ENCODE measurements around the gene IGSF9B.

GRCh38 chr11:134001596-134001995 is 44.8 kb upstream of the IGSF9B start:
- TF ChIP-seq CTCF (IDR thresholded peaks at IDR 0.05) (no peak), SIN3A (IDR thresholded peaks at IDR 0.05; ENCODE audit: borderline replicate concordance, insufficient read depth, low read depth, low read length) (no peak)

Data from Panc1 (cell line).